SW480 (cell line): Measurements from ENCODE around the gene PLEKHN1.
"Not testable (repeated sequence)": the region's sequence is repeated elsewhere in the genome, so short reads cannot be mapped to it uniquely, and the experiment has no call there.

Source experiments
- DNase-seq: peaks from one replicate; pipeline ENCODE4 v3.0.0-alpha.2; 2016; ENCODE audit warnings: low spot score

Gene PLEKHN1

GRCh38 chr1:1013105-1013921 is 47.0 kb downstream of the PLEKHN1 start, which contains the start of gene ISG15:
ISG15 (plus strand) TSS chr1:1013497; CDS start chr1:1013574, 77 bp downstream.
- peak; percentile 90 for DNase-seq

GRCh38 chr1:1013922-1014648 is 47.8 kb downstream of the PLEKHN1 start:
- DNase-seq, result no peak

DNA sequence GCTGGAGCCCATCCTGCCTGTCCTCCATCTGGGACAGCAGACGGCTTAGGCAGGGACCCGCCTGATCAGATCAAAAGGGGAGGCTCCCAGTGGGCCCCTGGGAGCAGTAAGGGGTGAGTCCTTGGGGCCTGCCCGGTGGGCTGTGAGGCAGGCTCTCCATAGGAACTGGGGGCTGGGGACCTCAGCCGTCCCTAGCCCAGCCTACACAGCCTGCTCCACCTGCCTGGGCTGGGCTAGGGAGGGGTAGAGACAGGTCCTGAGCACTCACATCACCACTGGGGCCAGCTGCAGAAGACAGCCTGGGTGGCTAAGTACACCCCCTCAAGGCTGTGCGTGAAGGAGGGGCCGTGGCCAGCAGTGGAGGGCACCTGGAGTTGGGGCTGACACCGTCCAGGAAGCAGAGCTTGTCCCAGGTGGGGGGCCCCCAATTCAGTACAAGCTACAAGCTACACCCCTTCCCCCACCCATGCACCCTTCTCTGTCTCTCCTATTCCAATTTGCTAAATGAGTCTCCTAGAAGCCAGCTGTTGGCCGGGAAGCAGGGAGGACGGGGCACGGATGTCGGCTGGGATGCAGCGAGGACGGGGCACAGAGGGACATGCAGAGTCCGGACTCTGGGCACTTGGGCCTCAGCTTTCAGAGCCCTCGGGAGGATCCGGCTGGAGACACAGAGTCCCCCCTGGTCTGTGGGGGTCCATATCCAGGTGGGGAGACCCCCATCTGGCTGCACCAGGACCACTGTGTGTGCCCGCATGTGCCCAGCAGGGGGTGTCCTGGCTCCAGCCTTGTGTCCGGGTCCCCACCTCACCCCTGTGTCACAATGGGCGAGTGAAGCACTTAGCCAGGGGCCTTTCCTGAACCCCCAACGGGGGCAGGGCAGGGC is 48.8 kb downstream of the PLEKHN1 start:
- DNase-seq, result no peak

- not testable (repeated sequence) for DNase-seq
Observed at GRCh38 chr1:1017397-1018320, 51.4 kb downstream of the PLEKHN1 start.

DNA sequence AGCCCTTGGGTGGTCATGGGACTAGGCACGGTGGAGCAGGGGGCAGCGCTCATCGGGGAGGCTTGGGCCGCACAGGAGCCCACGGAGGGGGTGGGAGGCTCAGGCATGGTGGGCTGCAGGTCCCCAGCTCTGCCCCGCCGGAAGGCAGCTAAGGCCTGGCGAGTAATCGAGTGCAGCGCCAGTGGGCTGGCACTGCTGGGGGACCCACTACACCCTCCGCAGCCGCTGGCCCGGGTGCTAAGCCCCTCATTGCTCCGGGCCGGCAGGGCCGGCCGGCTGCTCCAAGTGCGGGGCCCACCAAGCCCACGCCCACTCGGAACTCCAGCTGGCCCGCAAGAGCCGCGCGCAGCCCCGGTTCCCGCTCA is 52.0 kb downstream of the PLEKHN1 start:
- not testable (repeated sequence) for DNase-seq

DNA sequence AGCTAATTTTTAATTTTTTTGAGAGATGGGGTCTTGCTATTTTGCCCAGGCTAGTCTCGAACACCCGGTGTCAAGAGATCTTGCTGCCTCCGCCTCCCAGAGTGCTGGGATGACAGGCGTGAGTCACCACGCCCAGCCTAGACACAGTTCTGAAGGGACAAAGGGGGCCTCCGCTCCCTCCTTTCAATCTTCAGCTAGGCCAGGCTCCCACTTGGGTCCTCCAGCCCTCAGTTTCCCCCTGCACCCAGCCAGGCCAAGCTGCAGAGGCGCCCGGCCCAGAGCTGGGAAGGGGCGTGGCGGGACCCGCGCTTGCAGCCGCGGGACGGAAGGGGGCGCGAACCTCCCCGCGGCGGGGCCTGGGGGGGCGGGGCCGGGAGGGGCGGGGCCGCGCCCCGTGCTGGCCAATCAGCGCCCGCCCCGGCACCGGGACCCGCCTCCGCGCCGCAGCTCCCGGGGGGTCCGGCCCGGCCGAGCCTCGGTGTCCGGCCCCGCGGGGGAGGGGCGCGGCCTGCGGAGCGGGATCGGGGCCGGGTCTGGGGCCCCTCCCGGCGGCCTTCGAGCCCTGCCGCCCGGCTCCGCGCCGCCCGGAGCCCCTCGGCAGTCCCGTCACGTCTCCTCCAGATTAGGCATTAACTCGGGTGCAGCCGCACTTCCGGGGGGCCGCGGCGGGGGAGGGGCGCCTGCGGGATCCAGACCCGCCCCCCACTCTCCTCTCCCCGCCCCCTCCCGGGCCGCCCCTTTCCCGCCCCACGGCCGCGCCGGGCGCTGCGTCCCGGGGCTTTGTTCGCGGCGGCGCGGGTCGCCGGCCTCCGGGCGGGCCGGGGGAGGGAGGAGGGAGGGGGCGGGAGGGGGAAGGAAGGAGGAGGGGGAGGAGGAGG is 53.1 kb downstream of the PLEKHN1 start:
- peak; percentile 85 for DNase-seq

DNA sequence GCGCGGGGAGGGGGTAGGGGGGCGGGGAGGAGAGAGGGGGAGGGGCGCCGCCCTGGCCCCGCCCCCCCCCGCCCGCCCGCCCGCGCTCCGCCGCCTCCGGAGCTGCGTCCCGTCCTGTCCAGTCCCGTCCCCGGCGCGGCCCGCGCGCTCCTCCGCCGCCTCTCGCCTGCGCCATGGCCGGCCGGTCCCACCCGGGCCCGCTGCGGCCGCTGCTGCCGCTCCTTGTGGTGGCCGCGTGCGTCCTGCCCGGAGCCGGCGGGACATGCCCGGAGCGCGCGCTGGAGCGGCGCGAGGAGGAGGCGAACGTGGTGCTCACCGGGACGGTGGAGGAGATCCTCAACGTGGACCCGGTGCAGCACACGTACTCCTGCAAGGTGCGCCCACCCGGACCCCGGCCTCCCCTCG is 53.7 kb downstream of the PLEKHN1 start, which contains the start of gene AGRN:
AGRN (plus strand) TSS at position 121 of the 405 bp plus-strand sequence; CDS start at position 174, 53 bp downstream.
- DNase-seq, result no peak

DNA sequence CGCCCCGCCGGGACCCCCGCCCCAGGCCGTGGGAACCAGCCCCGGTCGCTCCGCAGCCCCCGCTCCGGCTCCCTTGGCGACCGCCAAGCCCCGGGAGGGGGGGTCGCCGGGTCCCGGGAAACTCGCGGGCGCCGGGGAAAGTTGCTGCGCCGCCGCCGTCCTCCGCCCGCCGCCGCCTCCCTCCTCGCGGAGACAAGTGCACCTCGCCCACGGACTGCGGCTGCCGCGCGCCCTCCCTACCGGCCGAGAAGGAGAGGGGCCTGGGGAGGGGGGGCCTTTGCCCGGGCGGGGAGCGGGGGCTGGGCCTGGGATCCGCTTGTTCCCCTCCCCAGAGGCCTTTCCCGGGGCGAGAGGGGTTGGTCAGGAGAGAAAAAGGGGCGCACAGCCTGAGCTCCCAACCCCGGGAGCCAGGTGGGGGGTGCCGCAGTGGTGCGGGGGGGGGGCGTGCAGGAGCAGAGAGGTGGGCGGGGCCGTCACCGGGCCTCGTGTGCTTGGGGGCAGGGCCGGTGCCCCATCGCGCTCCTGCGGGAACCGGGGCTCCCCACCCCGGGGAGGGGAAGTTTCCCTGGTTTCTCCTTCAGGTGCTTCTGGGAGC is 54.2 kb downstream of the PLEKHN1 start:
- no peak for DNase-seq

DNA sequence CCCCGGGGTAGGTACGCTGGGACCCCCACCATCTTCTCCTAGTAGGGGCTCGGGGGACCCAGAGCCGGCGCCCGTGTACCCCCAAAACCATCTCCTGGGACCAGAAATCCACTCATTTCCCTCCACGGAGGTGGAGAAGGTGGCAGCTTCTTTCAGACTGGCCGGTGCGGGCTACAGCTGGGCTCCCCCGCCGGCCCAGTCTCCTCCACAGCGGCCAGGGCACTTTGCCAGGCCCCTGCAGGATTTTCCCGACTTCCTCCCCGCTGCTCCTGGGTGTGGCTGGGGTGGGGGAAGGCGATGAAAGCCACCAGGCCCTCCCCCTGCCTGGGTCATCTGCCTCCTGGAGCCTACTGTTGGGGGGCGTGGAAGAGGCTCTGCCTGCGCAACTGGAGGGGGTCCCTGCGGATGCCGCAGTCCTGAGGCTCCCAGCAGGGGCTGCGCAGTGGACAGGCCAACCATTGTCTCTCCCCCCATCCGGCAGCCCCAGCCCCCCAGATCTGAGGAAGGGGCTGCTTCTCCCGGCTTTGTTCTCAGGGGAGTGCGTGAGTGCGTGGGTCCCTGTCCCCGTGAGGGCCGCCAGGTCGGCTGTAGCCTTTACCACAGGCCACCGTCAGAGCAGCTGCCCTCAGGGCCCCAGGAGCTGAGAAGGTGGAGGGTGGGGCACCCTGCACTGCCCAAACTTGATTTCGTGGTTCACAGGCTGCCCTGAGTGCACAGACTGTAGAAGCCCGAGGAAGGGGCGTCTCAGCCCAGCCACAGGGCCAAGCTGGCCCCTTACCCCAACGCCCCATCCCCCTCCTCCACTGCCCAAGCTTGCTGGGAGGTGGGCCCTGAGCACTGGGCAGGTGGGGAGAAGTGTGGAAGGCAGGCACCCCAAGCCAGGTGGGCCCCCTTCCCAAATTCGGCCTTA is 55.0 kb downstream of the PLEKHN1 start:
- peak; percentile 75 for DNase-seq

DNA sequence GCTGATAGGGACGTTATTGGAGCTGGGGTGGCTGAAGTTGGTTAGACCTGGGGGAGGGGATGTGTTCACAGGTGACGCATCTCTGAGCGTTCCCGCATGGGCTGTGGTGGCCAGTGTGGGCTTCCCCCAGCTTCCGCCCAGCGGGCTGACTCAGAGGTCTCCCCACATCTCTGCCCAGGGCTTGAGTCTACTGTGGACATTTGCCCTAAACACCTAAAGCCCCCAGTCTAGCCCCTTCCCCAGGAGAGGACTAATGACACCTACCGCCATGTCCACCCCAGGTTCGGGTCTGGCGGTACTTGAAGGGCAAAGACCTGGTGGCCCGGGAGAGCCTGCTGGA is 55.6 kb downstream of the PLEKHN1 start:
- peak; percentile 63 for DNase-seq

DNA sequence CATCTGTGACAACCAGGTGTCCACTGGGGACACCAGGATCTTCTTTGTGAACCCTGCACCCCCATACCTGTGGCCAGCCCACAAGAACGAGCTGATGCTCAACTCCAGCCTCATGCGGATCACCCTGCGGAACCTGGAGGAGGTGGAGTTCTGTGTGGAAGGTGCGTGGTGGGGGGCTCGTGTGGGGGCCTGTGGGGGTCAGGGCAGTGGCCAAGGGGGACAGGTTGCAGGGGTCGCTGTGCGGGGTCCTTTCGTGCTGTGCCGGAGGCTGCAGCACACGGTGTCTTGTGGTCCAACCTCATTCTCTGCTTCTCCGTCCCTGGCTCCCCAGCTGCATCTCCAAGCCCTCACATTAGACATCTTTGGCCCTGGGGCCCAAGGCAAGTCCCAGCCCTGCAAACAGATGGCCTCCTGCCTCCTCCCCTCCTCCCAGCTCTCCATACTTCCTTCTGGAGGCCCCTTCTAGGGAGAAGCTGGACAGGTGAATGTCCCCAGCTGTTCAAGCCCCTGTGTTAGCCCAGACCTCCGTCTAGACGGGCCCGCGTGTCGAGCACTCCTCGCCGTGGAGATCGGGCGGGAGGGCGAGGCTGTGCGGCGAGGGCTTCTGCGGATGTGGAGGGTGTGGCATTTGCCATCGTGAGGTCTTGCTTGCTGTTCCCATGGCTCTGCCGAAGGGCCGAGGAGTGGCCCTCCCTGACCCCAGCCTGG is 56.2 kb downstream of the PLEKHN1 start:
- no peak for DNase-seq

DNA sequence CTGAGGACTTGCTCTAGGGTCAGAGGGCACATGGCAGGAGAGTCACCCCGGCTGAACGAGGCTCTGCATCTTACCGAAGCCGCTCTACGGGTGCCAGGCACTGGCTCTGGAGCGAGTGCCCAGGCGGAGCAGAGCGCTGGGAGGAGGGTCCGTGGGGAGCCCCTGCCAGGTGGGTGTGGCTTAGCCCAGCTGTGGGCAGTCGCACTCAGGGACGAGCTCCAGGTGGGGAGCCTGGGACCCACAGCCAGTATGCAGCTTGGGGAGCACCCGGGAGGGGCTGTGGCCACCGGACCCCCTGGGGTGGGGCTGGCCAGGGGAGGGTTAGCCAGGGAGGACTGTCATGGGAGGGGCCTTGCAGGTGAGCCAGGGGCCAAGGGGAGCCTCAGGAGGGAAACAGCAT is 57.4 kb downstream of the PLEKHN1 start:
- DNase-seq, result no peak

GRCh38 chr1:1024149-1024770 is 58.0 kb downstream of the PLEKHN1 start:
- DNase-seq, result no peak

DNA sequence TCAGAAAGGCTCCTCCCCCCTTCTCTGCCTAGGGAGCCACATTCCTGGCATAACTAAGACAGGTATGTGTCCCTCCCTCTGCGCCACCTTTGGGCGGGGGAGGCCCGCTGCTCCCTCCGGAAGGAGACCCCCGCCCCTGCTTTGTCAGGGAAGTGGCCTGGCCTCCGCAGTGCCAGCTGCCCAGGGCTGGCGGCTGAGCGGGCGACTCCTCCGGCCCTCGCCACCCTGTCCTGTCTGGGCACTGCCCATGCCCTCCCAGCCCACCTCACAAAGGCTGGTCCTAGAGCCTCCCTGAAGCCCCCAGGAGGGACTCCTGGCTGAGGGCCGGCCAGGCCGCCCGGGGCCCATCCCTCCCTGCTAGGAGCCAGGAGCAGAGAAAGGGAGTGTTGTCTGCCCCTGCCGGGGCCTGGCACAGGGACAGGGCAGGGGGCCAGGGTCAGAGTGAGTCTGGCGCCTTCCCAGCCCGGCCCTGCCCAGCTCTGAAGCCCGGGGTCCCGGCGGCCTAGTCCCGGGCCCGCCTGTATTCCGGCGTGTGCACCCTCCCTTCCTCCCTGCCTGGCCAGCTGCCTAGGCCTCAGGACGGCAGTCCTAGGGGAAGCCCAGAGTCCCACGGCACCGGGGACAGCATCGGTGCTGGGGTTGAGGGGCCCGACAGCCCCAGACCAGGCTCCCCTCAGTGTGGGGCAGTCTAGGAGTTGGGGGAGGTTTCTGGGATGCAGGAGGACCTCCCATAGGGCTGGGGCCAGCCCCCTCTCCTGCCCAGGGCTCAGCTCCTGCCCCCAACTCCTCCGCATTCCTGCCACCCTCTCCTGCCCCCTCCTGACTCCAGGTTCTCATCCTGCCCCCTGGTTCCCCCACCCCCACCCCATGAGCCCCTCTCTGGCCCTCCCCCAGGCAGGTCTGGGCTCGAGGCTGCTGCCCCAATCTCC is 58.8 kb downstream of the PLEKHN1 start:
- DNase-seq, result peak; percentile 85
